Superior temporal gyrus (tissue), 1 donor: ENCODE measurements around the gene NUDT10.

Source experiments
- DNase-seq: peaks from one replicate; pipeline ENCODE4 v3.0.0-alpha.2; 2016; ENCODE audit errors: extremely low spot score

NUDT10 gene

GRCh38 chrX:51332188-51332942 is at the start of gene NUDT10:
Gene NUDT10 (plus strand): TSS chrX:51332822. CDS start chrX:51332966, 144 bp downstream.
- DNase-seq = no peak

- DNase-seq = no peak
Measured at GRCh38 chrX:51292421-51292820, 40.2 kb upstream of the NUDT10 start.

GRCh38 chrX:51296138-51296537 is 36.5 kb upstream of the NUDT10 start:
- DNase-seq = no peak

- no peak for DNase-seq
Measured at GRCh38 chrX:51316271-51316670, 16.4 kb upstream of the NUDT10 start.

GRCh38 chrX:51332943-51333785 is 542 bp downstream of the NUDT10 start:
- peak; percentile 14 for DNase-seq

GRCh38 chrX:51334276-51334675 is 1.7 kb downstream of the NUDT10 start:
- no peak for DNase-seq

- peak; percentile 54 for DNase-seq
Measured at GRCh38 chrX:51336584-51336983, 4.0 kb downstream of the NUDT10 start.

GRCh38 chrX:51361251-51361650 is 28.6 kb downstream of the NUDT10 start:
- DNase-seq = no peak

GRCh38 chrX:51376672-51377071 is 44.0 kb downstream of the NUDT10 start:
- DNase-seq = no peak
